Transverse colon (tissue), 4 donors: ENCODE results near the gene EDN2.

Experiments
- EP300 ChIP-seq: sonication (generic); formaldehyde crosslinking; IDR thresholded peaks from one replicate; pipeline ENCODE4 v1.6.1; 2017; ENCODE audit warnings: antibody characterized with exemption, low read depth
- POLR2A ChIP-seq: fragments of 450-650 bp; IDR thresholded peaks from one replicate; pipeline ENCODE4 v1.6.1; 2016; ENCODE audit warnings: antibody characterized with exemption, mild to moderate bottlenecking, moderate library complexity
- POLR2AphosphoS5 ChIP-seq, 3 donors: sonication (generic); formaldehyde crosslinking; IDR thresholded peaks; one replicate each; pipeline ENCODE4 v1.6.1; 2016; ENCODE audit warnings: antibody characterized with exemption in 3 of 3
- TF ChIP-seq, protein P1 (sequence below), 5 experiments: fragments of 200-600 bp in 3 of 5; fragments of 450-650 bp in 2 of 5; sonication (generic) in 3 of 5; IDR thresholded peaks; 1 replicate in 2 of 5; 2 replicates in 3 of 5; pipeline ENCODE4 v1.5.1; 2016 to 2017; ENCODE audit warnings: antibody characterized with exemption in 5 of 5, inconsistent platforms in 3 of 5, mild to moderate bottlenecking in 2 of 5, moderate library complexity in 1 of 5

DNA sequence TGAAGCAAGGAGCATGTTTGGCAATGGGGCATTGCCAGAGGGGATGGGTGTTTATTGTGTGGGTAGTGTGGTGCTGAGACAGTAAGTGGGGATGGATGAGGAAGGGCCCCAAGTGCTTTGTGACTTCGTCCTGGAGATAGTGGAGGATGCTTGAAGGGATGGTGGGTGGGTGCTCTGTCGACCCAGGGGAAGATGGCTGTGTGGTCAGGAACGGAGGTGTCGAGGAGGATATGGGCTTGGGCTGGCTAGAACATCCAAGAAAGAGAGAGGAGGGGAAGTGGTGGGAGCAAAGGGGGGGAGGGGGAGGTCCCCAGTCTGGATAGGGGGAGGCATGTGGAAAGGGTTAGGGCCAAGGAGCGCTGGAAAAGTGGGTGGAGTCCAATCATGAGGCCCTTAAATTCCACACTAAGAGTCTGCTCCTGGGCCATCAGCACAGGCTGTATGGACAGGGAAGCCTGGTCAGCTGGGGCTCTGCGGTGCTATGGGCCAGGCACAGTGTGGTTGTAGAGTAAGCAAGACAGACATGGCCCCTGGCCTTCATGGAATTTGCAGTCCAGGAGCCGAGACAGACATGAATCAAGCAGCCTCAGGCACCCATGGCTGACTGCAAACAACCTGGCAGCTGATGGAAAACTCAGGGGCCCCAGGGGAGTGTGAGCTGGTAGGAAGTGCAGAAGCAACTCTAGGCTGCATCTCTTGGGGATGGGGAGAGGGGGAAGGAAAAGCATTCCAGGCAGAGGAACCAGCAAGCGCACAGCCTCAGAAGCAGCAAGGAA is 36.3 kb downstream of the EDN2 start:
- TF ChIP-seq, protein P1, sequence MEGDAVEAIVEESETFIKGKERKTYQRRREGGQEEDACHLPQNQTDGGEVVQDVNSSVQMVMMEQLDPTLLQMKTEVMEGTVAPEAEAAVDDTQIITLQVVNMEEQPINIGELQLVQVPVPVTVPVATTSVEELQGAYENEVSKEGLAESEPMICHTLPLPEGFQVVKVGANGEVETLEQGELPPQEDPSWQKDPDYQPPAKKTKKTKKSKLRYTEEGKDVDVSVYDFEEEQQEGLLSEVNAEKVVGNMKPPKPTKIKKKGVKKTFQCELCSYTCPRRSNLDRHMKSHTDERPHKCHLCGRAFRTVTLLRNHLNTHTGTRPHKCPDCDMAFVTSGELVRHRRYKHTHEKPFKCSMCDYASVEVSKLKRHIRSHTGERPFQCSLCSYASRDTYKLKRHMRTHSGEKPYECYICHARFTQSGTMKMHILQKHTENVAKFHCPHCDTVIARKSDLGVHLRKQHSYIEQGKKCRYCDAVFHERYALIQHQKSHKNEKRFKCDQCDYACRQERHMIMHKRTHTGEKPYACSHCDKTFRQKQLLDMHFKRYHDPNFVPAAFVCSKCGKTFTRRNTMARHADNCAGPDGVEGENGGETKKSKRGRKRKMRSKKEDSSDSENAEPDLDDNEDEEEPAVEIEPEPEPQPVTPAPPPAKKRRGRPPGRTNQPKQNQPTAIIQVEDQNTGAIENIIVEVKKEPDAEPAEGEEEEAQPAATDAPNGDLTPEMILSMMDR (IDR thresholded peaks at IDR 0.05), result no peak
- no peak for TF ChIP-seq POLR2A
- TF ChIP-seq POLR2AphosphoS5 (IDR thresholded peaks at IDR 0.05), result no peak
- TF ChIP-seq EP300, result no peak
